Measurements from ENCODE around the gene GC.

GC gene

GRCh38 chr4:71692198-71692597 is 91.7 kb downstream of the GC start:
- no peak for DNase-seq (ENCODE audit: low read depth)
- in situ Hi-C loops (cut with HindIII; ENCODE audit: low sequenced_read_pairs): no loop called here
- TF ChIP-seq, protein P1, sequence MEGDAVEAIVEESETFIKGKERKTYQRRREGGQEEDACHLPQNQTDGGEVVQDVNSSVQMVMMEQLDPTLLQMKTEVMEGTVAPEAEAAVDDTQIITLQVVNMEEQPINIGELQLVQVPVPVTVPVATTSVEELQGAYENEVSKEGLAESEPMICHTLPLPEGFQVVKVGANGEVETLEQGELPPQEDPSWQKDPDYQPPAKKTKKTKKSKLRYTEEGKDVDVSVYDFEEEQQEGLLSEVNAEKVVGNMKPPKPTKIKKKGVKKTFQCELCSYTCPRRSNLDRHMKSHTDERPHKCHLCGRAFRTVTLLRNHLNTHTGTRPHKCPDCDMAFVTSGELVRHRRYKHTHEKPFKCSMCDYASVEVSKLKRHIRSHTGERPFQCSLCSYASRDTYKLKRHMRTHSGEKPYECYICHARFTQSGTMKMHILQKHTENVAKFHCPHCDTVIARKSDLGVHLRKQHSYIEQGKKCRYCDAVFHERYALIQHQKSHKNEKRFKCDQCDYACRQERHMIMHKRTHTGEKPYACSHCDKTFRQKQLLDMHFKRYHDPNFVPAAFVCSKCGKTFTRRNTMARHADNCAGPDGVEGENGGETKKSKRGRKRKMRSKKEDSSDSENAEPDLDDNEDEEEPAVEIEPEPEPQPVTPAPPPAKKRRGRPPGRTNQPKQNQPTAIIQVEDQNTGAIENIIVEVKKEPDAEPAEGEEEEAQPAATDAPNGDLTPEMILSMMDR (IDR thresholded peaks at IDR 0.05; ENCODE audit: low read depth, low read length, missing control alignments): no peak
- no peak overlapping the region for H3K4me3 ChIP-seq (ENCODE audit: low read depth, low read length)

All from astrocyte of the cerebellum (primary cell).